ENCODE measurements around the gene SCGN.

DNA sequence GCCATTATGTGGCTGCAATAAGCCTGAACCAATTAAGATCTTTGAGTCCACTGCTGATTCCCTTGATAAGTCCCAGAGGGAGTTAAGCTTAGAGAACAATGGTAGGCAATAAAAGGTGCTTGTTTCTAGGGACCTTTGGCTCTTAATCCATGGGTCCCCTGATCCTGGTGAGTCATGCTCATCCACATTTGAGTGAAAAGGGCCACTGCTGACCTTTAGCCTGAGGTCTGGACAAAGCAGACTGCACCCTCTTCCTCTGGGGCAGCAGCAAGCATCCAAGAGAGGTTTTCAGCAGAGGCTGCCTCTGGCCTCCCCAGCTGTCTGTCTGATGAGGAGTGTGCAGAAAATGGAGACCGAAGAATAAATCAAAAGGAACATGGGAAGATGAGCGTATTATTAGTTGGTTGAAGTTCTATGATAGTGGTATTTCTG is 16.1 kb upstream of the SCGN start:
- TF ChIP-seq, protein P1, sequence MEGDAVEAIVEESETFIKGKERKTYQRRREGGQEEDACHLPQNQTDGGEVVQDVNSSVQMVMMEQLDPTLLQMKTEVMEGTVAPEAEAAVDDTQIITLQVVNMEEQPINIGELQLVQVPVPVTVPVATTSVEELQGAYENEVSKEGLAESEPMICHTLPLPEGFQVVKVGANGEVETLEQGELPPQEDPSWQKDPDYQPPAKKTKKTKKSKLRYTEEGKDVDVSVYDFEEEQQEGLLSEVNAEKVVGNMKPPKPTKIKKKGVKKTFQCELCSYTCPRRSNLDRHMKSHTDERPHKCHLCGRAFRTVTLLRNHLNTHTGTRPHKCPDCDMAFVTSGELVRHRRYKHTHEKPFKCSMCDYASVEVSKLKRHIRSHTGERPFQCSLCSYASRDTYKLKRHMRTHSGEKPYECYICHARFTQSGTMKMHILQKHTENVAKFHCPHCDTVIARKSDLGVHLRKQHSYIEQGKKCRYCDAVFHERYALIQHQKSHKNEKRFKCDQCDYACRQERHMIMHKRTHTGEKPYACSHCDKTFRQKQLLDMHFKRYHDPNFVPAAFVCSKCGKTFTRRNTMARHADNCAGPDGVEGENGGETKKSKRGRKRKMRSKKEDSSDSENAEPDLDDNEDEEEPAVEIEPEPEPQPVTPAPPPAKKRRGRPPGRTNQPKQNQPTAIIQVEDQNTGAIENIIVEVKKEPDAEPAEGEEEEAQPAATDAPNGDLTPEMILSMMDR (IDR thresholded peaks at IDR 0.05), result no peak
- no peak for TF ChIP-seq POLR2A (IDR thresholded peaks at IDR 0.05)
